ENCODE measurements around the gene PDK4. TPM values are rescaled to one million over a fixed set of nuclear protein-coding genes. Genes with fewer than 3 reads are reported as not detected.

PDK4 gene
- not detected in 2 replicates for total RNA-seq

GRCh38 chr7:95596198-95597063, at the start of gene PDK4:
Gene PDK4 (minus strand): TSS chr7:95596516. CDS start chr7:95596293, 223 bp downstream.
- DNase-seq (ENCODE audit: low spot score) = no peak
- H3K9me3 Mint-ChIP-seq = no peaks in the 10 kb centered on the region
- H3K4me3 Mint-ChIP-seq (ENCODE audit: low read depth) = no peak within 1 kb of the TSS
- H3K4me1 Mint-ChIP-seq (ENCODE audit: low read depth) = no peaks in the 10 kb centered on the region
- H3K27ac Mint-ChIP-seq = no peak within 1 kb of the TSS
- H3K36me3 Mint-ChIP-seq (ENCODE audit: low read depth) = no peaks in the 10 kb centered on the region
- intact Hi-C loops (cut with micrococcal nuclease) = no loop called here
- H3K27me3 Mint-ChIP-seq (ENCODE audit: low read depth) = peaks cover 24% of the 10 kb centered on the region

DNA sequence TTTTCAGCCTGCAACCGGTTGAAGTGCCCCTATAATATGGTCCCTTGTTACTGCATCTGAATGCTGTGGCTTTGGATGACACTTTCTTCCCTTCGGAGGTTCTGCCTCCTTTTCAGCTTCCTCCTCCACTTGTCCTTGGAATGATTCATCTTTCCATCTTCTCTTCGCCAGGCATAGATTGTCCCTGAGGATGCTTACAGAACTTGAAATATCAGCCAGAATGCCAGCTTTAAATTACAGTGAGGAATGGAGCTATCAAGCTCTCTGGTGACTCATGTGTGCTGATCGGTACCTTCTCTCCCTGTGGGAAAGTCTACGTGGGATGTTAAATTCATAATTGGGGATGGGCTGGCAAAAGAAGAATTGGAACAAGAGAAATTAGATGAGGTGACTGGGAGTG, 45.9 kb upstream of the PDK4 start:
- Mint-ChIP-seq H3K4me1 (ENCODE audit: low read depth) (no peaks in the 10 kb centered on the region), H3K27me3 (ENCODE audit: low read depth) (peaks cover 2% of the 10 kb centered on the region), H3K36me3 (ENCODE audit: low read depth) (no peaks in the 10 kb centered on the region), H3K4me3 (ENCODE audit: low read depth) (no peak overlapping the region), H3K27ac (no peak overlapping the region), H3K9me3 (no peaks in the 10 kb centered on the region)
- DNase-seq (ENCODE audit: low spot score) = no peak
- intact Hi-C loops (cut with micrococcal nuclease) = no loop called here

- no peak overlapping the region for H3K27ac Mint-ChIP-seq
- no peaks in the 10 kb centered on the region for H3K27me3 Mint-ChIP-seq (ENCODE audit: low read depth)
- no peaks in the 10 kb centered on the region for H3K9me3 Mint-ChIP-seq
- H3K4me1 Mint-ChIP-seq (ENCODE audit: low read depth) = peaks cover 3% of the 10 kb centered on the region
- no peak overlapping the region for H3K4me3 Mint-ChIP-seq (ENCODE audit: low read depth)
- H3K36me3 Mint-ChIP-seq (ENCODE audit: low read depth) = no peaks in the 10 kb centered on the region
- DNase-seq (ENCODE audit: low spot score) = no peak
- intact Hi-C loops (cut with micrococcal nuclease) = no loop called here
Measured at GRCh38 chr7:95636140-95636940, 40.0 kb upstream of the PDK4 start.

DNA sequence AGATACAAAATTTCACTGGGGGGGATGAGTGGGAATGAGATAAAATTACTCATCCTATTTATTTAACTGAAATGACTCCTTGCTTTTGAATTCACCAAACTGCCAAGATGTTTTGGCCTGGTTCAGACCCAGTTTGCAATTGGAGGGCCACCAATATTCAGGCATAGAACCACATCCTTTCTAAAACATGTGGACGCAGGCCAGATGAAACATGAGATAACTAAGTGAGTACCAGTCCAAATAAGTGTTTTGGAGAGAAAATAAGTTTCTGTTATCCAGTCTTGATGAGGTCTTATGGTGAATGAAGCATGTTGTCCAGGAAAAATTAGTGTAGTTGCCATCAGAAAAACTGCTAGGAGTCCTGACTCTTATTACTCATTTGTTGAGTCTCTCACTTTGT, 36.3 kb upstream of the PDK4 start:
- DNase-seq (ENCODE audit: low spot score) = no peak
- H3K4me3 Mint-ChIP-seq (ENCODE audit: low read depth) = no peak overlapping the region
- no peaks in the 10 kb centered on the region for H3K27me3 Mint-ChIP-seq (ENCODE audit: low read depth)
- no peak overlapping the region for H3K27ac Mint-ChIP-seq
- intact Hi-C loops (cut with micrococcal nuclease) = no loop called here
- H3K36me3 Mint-ChIP-seq (ENCODE audit: low read depth) = no peaks in the 10 kb centered on the region
- H3K4me1 Mint-ChIP-seq (ENCODE audit: low read depth) = peaks cover 3% of the 10 kb centered on the region
- H3K9me3 Mint-ChIP-seq = no peaks in the 10 kb centered on the region

DNA sequence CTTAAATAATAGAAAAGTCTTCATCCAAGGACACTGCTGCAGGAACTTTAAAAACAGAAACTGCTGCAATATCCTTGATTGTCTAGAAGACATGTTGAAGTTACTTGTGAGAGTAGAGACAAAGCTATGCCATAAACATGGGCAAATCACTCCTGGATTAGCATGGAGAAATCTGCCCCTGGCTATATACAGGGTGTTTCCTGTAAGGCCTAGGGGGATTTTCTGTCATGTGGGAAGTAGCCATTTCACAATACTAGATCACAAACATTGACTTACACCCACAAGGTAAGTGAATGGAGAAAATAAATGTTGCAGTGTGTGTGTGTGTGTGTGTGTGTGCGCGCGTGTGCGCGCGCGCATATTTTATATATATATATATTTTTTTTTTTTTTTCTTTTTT, 35.2 kb upstream of the PDK4 start:
- H3K36me3 Mint-ChIP-seq (ENCODE audit: low read depth) = no peaks in the 10 kb centered on the region
- no peak overlapping the region for H3K27ac Mint-ChIP-seq
- H3K9me3 Mint-ChIP-seq = no peaks in the 10 kb centered on the region
- peaks cover 3% of the 10 kb centered on the region for H3K4me1 Mint-ChIP-seq (ENCODE audit: low read depth)
- H3K27me3 Mint-ChIP-seq (ENCODE audit: low read depth) = no peaks in the 10 kb centered on the region
- intact Hi-C loops (cut with micrococcal nuclease) = no loop called here
- no peak for DNase-seq (ENCODE audit: low spot score)
- H3K4me3 Mint-ChIP-seq (ENCODE audit: low read depth) = no peak overlapping the region

DNA sequence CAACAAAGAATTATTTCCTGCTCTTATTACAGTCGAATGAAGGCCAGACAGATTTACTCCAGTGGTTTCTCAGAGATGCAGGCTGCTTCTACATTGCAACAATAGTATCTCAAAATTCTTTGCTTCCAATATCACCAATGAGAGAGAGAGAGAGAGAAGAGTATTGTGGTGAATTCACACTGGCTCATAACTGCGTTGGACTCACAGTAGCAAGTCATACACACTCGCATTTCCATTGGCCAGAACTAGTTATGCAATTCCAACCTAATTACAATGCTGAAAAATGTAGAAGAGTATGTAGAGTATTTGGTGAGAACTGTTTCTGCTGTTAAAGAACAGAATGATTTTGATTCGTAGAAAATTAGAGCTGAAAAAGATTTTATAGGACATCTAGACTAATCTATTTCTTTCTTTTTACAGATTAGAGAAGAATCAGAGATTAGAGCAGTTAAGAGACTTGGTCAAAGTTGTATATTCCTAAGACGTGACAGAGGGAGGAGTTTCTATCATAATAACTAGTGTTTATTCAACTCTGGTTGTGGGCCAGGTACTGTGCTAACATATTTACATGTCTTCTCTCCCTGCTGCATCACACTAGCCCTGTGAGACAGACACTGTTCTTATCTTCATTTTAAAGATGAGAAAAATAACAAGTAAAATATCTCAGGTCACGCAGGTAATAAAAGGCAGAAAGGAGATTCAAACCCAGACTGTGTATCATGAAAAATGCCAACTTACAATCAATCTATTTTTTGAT, 34.6 kb upstream of the PDK4 start:
- Mint-ChIP-seq H3K9me3 (no peaks in the 10 kb centered on the region), H3K4me3 (ENCODE audit: low read depth) (no peak overlapping the region), H3K27ac (no peak overlapping the region), H3K4me1 (ENCODE audit: low read depth) (no peaks in the 10 kb centered on the region), H3K36me3 (ENCODE audit: low read depth) (no peaks in the 10 kb centered on the region), H3K27me3 (ENCODE audit: low read depth) (no peaks in the 10 kb centered on the region)
- intact Hi-C loops (cut with micrococcal nuclease) = no loop called here
- DNase-seq (ENCODE audit: low spot score) = no peak

DNA sequence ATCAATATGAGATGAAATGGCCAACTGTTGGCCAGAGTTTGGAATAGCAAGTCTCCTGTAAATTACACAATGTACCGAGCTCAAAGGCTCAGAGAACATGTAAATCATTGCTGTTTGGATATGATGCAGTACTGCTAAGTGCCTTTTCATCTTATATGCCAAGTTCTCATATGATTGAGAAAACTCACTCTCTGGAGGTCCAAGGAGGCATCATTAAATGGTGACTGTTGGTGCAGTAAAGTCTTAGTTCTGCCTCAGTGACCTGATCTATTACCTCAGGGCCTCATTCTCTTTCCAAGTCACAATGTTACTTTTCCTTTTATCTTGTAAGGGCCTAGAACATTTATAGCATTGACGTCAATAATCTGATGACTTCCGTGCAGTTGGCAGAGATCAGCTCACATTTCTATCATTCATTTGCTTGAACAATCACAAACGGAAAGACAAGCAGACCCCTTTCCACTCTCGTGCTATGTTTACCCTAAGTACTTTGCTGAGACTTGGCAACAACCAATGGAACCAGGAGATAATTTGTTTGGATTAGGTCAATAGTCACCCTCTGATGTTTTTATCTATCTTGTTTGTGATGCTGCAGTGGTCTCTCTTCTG, 32.6 kb upstream of the PDK4 start:
- H3K4me1 Mint-ChIP-seq (ENCODE audit: low read depth) = no peaks in the 10 kb centered on the region
- intact Hi-C loops (cut with micrococcal nuclease) = no loop called here

GRCh38 chr7:95623788-95624187, 27.5 kb upstream of the PDK4 start:
- Mint-ChIP-seq H3K4me1 (ENCODE audit: low read depth) (no peaks in the 10 kb centered on the region), H3K36me3 (ENCODE audit: low read depth) (no peaks in the 10 kb centered on the region), H3K27me3 (ENCODE audit: low read depth) (peaks cover 1% of the 10 kb centered on the region), H3K27ac (no peak overlapping the region), H3K9me3 (no peaks in the 10 kb centered on the region), H3K4me3 (ENCODE audit: low read depth) (no peak overlapping the region)
- intact Hi-C loops (cut with micrococcal nuclease) = no loop called here
- no peak for DNase-seq (ENCODE audit: low spot score)

More for the DNA sequence above, 32.6 kb upstream of the PDK4 start:
- no peak for DNase-seq (ENCODE audit: low spot score)
- Mint-ChIP-seq H3K27me3 (ENCODE audit: low read depth) (peaks cover 1% of the 10 kb centered on the region), H3K4me3 (ENCODE audit: low read depth) (no peak overlapping the region), H3K36me3 (ENCODE audit: low read depth) (no peaks in the 10 kb centered on the region), H3K27ac (no peak overlapping the region), H3K9me3 (no peaks in the 10 kb centered on the region)

DNA sequence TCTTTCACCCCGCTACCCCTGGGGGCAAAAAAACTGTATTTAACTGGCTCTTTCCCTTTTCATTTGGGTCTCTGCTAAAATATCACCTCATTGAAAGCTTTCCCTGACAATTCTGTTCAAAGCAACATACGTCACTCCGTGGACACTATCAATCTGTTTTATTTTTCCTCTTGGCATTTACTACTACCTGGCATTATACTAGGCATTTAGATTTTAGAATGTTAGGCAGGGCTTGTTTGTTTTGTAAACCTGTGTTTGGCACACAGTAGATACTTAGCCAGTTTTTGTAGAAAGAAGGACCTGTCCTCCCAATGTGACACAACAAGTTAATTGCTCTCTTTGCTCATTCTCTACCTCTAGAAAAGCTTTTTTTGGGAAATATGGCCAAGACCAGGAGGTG, 26.5 kb upstream of the PDK4 start:
- no peaks in the 10 kb centered on the region for H3K36me3 Mint-ChIP-seq (ENCODE audit: low read depth)
- no peak overlapping the region for H3K4me3 Mint-ChIP-seq (ENCODE audit: low read depth)
- H3K27me3 Mint-ChIP-seq (ENCODE audit: low read depth) = peaks cover 1% of the 10 kb centered on the region
- no peaks in the 10 kb centered on the region for H3K9me3 Mint-ChIP-seq
- no peak overlapping the region for H3K27ac Mint-ChIP-seq
- DNase-seq (ENCODE audit: low spot score) = no peak
- H3K4me1 Mint-ChIP-seq (ENCODE audit: low read depth) = no peaks in the 10 kb centered on the region
- intact Hi-C loops (cut with micrococcal nuclease) = no loop called here

DNA sequence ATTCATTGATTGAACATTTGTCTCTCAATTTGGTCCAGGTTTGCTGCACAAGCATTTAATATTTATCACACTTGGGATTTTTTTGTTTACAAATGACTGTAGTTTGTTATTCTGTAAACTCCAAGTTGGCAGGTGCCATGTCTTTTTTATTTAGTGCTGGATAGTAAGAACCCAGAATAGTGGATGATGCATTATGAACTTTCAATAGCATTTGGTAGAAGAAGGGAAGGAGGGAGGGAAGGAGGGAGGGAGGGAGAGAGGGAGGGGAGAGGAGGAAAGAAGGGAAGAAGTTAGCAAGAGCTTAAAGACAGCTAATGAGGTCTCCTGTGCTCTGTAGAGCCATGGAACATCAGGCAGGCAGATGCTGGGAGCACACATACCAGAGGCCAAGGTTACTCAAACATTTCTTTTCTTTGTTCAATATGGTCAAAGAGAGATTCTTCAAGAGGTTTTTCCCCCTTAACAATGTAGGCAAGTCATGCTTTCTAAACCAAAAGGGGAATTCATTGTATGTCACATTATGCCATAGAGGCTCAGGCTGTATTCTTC, 25.8 kb upstream of the PDK4 start:
- peaks cover 1% of the 10 kb centered on the region for H3K27me3 Mint-ChIP-seq (ENCODE audit: low read depth)
- no peaks in the 10 kb centered on the region for H3K9me3 Mint-ChIP-seq
- H3K36me3 Mint-ChIP-seq (ENCODE audit: low read depth) = no peaks in the 10 kb centered on the region
- H3K27ac Mint-ChIP-seq = no peak overlapping the region
- H3K4me3 Mint-ChIP-seq (ENCODE audit: low read depth) = no peak overlapping the region
- no peaks in the 10 kb centered on the region for H3K4me1 Mint-ChIP-seq (ENCODE audit: low read depth)
- no peak for DNase-seq (ENCODE audit: low spot score)
- intact Hi-C loops (cut with micrococcal nuclease) = no loop called here

DNA sequence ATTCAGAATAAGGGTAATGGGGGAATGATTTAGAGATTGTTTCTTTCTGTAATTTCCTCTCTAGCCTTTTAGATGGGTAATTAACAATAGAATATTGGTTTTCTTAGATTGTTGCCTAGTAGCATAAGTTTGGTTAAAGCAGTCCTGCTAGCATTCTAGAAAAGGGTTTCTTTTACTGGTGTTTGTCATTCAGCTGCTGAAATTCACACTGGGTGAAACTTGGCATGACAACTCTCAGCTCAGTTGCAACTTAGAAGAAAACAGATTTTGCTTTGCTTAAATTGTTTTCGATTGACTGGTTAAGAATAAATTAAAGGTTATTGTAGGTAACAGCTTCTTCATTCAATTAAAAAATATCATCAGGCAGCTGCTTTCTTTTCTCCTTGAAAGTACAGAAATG, 25.1 kb upstream of the PDK4 start:
- no peak overlapping the region for H3K27ac Mint-ChIP-seq
- no peaks in the 10 kb centered on the region for H3K9me3 Mint-ChIP-seq
- no peak for DNase-seq (ENCODE audit: low spot score)
- no peak overlapping the region for H3K4me3 Mint-ChIP-seq (ENCODE audit: low read depth)
- peaks cover 1% of the 10 kb centered on the region for H3K27me3 Mint-ChIP-seq (ENCODE audit: low read depth)
- intact Hi-C loops (cut with micrococcal nuclease) = no loop called here
- H3K4me1 Mint-ChIP-seq (ENCODE audit: low read depth) = no peaks in the 10 kb centered on the region
- no peaks in the 10 kb centered on the region for H3K36me3 Mint-ChIP-seq (ENCODE audit: low read depth)

GRCh38 chr7:95620631-95621030, 24.3 kb upstream of the PDK4 start:
- peaks cover 1% of the 10 kb centered on the region for H3K27me3 Mint-ChIP-seq (ENCODE audit: low read depth)
- no peaks in the 10 kb centered on the region for H3K36me3 Mint-ChIP-seq (ENCODE audit: low read depth)
- no peaks in the 10 kb centered on the region for H3K4me1 Mint-ChIP-seq (ENCODE audit: low read depth)
- intact Hi-C loops (cut with micrococcal nuclease) = no loop called here
- H3K9me3 Mint-ChIP-seq = no peaks in the 10 kb centered on the region
- no peak overlapping the region for H3K27ac Mint-ChIP-seq
- H3K4me3 Mint-ChIP-seq (ENCODE audit: low read depth) = no peak overlapping the region
- DNase-seq (ENCODE audit: low spot score) = no peak
